GM23338 (cell line): ENCODE measurements around the gene KLF1. TPM values are rescaled to one million over a fixed set of nuclear protein-coding genes. Genes with fewer than 3 reads are reported as not detected.

Experiments
- ATAC-seq: fragments of 200-7000 bp; cut with Tn5 transposase; 3 replicates; pipeline ENCODE4 v1.9.1; 2020
- DNase-seq: peaks from one replicate; pipeline ENCODE4 v3.0.0-alpha.2; 2015; ENCODE audit warnings: low spot score
- H2AFZ ChIP-seq: fragments of 200-600 bp; sonication (generic); 2 replicates; pipeline ENCODE4 v1.8.0; 2016; ENCODE audit warnings: antibody characterized with exemption, mild to moderate bottlenecking, moderate library complexity
- H3F3A ChIP-seq: fragments of 200-600 bp; sonication (generic); replicated peaks from 2 replicates; pipeline ENCODE4 v1.8.0; 2017; ENCODE audit warnings: antibody characterized with exemption, mixed run types, low read depth
- H3K27ac ChIP-seq: fragments of 200-600 bp; sonication (generic); 2 replicates; pipeline ENCODE4 v1.6.1; 2016; ENCODE audit warnings: low read depth
- H3K27me3 ChIP-seq: fragments of 200-600 bp; sonication (generic); 2 replicates; pipeline ENCODE4 v1.8.0; 2016; ENCODE audit warnings: mild to moderate bottlenecking, mixed run types, moderate library complexity; ENCODE audit not compliant: insufficient read depth
- H3K36me3 ChIP-seq: fragments of 200-600 bp; sonication (generic); 2 replicates; pipeline ENCODE4 v1.8.0; 2016; ENCODE audit warnings: mild to moderate bottlenecking; ENCODE audit not compliant: insufficient read depth
- H3K4me1 ChIP-seq: fragments of 200-600 bp; sonication (generic); 2 replicates; pipeline ENCODE4 v1.8.0; 2016; ENCODE audit warnings: mild to moderate bottlenecking, moderate library complexity; ENCODE audit not compliant: insufficient read depth
- H3K4me2 ChIP-seq: fragments of 200-600 bp; sonication (generic); 2 replicates; pipeline ENCODE4 v1.7.1; 2017; ENCODE audit warnings: mixed run types
- H3K4me3 ChIP-seq: fragments of 200-600 bp; sonication (generic); 2 replicates; pipeline ENCODE4 v1.6.1; 2016; ENCODE audit warnings: mixed run types
- H3K79me2 ChIP-seq: fragments of 200-600 bp; sonication (generic); replicated peaks from 2 replicates; pipeline ENCODE4 v1.8.0; 2017; ENCODE audit warnings: mild to moderate bottlenecking; ENCODE audit not compliant: insufficient read depth
- H3K9me2 ChIP-seq: fragments of 200-600 bp; sonication (generic); 2 replicates; pipeline ENCODE4 v1.8.0; 2017; ENCODE audit not compliant: insufficient read depth
- H4K20me1 ChIP-seq: fragments of 200-600 bp; sonication (generic); replicated peaks from 2 replicates; pipeline ENCODE4 v1.8.0; 2017; ENCODE audit warnings: mild to moderate bottlenecking; ENCODE audit not compliant: insufficient read depth
- H3K27ac Mint-ChIP-seq: 2 replicates; pipeline ENCODE4 v1.8.0; 2020; ENCODE audit warnings: inconsistent platforms, mild to moderate bottlenecking, moderate library complexity, mixed read lengths
- H3K27me3 Mint-ChIP-seq: 3 replicates; pipeline ENCODE4 v1.8.0; 2022; ENCODE audit warnings: low read depth, mild to moderate bottlenecking, moderate library complexity, mixed read lengths, inconsistent platforms; ENCODE audit not compliant: insufficient read depth, poor library complexity
- H3K36me3 Mint-ChIP-seq: 3 replicates; pipeline ENCODE4 v1.8.0; 2021; ENCODE audit warnings: low read depth, mild to moderate bottlenecking, inconsistent platforms, moderate library complexity, mixed read lengths
- H3K4me1 Mint-ChIP-seq: 3 replicates; pipeline ENCODE4 v1.8.0; 2020; ENCODE audit warnings: mild to moderate bottlenecking, inconsistent platforms, mixed read lengths
- H3K4me3 Mint-ChIP-seq: 3 replicates; pipeline ENCODE4 v1.8.0; 2021; ENCODE audit warnings: moderate library complexity, mild to moderate bottlenecking, inconsistent platforms, mixed read lengths
- H3K9me3 Mint-ChIP-seq: 3 replicates; pipeline ENCODE4 v1.8.0; 2020; ENCODE audit warnings: moderate library complexity, mild to moderate bottlenecking, inconsistent platforms, mixed read lengths
- CREB1 ChIP-seq: fragments of 250-450 bp; sonication (Bioruptor Pico); IDR thresholded peaks from 2 replicates; pipeline ENCODE4 v1.5.0; 2020; ENCODE audit warnings: low read depth, mild to moderate bottlenecking, moderate library complexity
- ETS1 ChIP-seq: IDR thresholded peaks from 2 replicates; pipeline ENCODE4 v1.6.1; 2016; ENCODE audit warnings: antibody characterized with exemption
- EZH2 ChIP-seq: fragments of 200-600 bp; sonication (generic); IDR thresholded peaks from one replicate; pipeline ENCODE4 v1.8.0; 2017; ENCODE audit warnings: antibody characterized with exemption, mild to moderate bottlenecking, low read depth; ENCODE audit not compliant: unreplicated experiment
- EZH2phosphoT487 ChIP-seq: fragments of 200-600 bp; sonication (generic); IDR thresholded peaks from one replicate; pipeline ENCODE4 v1.8.1; 2018; ENCODE audit warnings: antibody characterized with exemption; ENCODE audit not compliant: unreplicated experiment
- JUNB ChIP-seq: IDR thresholded peaks from one replicate; pipeline ENCODE4 v1.6.1; 2016; ENCODE audit warnings: antibody characterized with exemption; ENCODE audit not compliant: unreplicated experiment
- NANOG ChIP-seq: IDR thresholded peaks from 2 replicates; pipeline ENCODE4 v1.6.1; 2016; ENCODE audit warnings: antibody characterized with exemption, borderline replicate concordance
- POLR2AphosphoS5 ChIP-seq: IDR thresholded peaks from 2 replicates; pipeline ENCODE4 v1.6.1; 2016; ENCODE audit warnings: antibody characterized with exemption, low read depth
- REST ChIP-seq: IDR thresholded peaks from one replicate; pipeline ENCODE4 v1.6.1; 2018; ENCODE audit warnings: antibody characterized with exemption; ENCODE audit not compliant: unreplicated experiment
- STAT1 ChIP-seq: IDR thresholded peaks from one replicate; pipeline ENCODE4 v1.6.1; 2016; ENCODE audit warnings: antibody characterized with exemption; ENCODE audit not compliant: unreplicated experiment
- ZNF114 ChIP-seq: fragments of 250-450 bp; sonication (Bioruptor Pico); IDR thresholded peaks from 2 replicates; pipeline ENCODE4 v1.5.0; 2020; ENCODE audit warnings: mild to moderate bottlenecking, moderate library complexity
- ZNF331 ChIP-seq: fragments of 250-450 bp; sonication (Bioruptor Pico); IDR thresholded peaks from 2 replicates; pipeline ENCODE4 v1.5.0; 2020; ENCODE audit warnings: low read depth, mild to moderate bottlenecking, moderate library complexity
- ZNF462 ChIP-seq: fragments of 250-450 bp; sonication (Bioruptor Pico); IDR thresholded peaks from 2 replicates; pipeline ENCODE4 v1.5.0; 2020; ENCODE audit warnings: mild to moderate bottlenecking, moderate library complexity
- polyA plus RNA-seq: library from polyadenylated mRNA; unstranded; fragments of >200 nt; fragmentation: Nextera tagmentation; extraction: Ambion mirVana; gene quantifications from 2 replicates; pipeline ENCODE4 v1.2.1, GENCODE V29; 2016
- total RNA-seq: library from RNA; depleted of rRNA; stranded (reverse); fragments of >200 nt; shearing (Covaris generic); gene quantifications from 2 replicates; pipeline ENCODE4 v1.2.3, GENCODE V29; 2014
- TF ChIP-seq, protein P1 (sequence below), 2 experiments: fragments of 200-600 bp in 1 of 2; sonication (generic) in 1 of 2; conservative IDR thresholded peaks; 2 replicates each; pipeline versions ENCODE4 v1.5.1 to v1.6.1; 2016 to 2017; ENCODE audit warnings: antibody characterized with exemption in 2 of 2, low read depth in 2 of 2, mild to moderate bottlenecking in 2 of 2, moderate library complexity in 1 of 2

KLF1 gene
- total and polyA plus RNA-seq, 2 experiments from 2014 or later, result 0.74 to 1.1 TPM

- Histone ChIP-seq H2AFZ (no peak overlapping the region), H3K4me1 (peaks cover 2% of the 10 kb centered on the region; the same call in 1 of the 2 replicates), H3K27me3 (no peaks in the 10 kb centered on the region), H3F3A (peaks cover 14% of the 10 kb centered on the region), H3K27ac (no peak overlapping the region), H3K36me3 (no peaks in the 10 kb centered on the region), H3K9me2 (no peaks in the 10 kb centered on the region), H3K79me2 (no peaks in the 10 kb centered on the region), H3K4me3 (no peak overlapping the region), H4K20me1 (no peaks in the 10 kb centered on the region; the same call in 1 of the 2 replicates), H3K4me2 (no peak overlapping the region)
- no peak for ATAC-seq
- H3K27ac Mint-ChIP-seq, result no peak overlapping the region
- peaks cover 53% of the 10 kb centered on the region for H3K36me3 Mint-ChIP-seq
- H3K4me3 Mint-ChIP-seq, result no peak overlapping the region
- H3K9me3 Mint-ChIP-seq, result peaks cover 13% of the 10 kb centered on the region
- peaks cover 8% of the 10 kb centered on the region for H3K27me3 Mint-ChIP-seq
- peak; percentile 54 for DNase-seq
- peaks cover under 1% of the 10 kb centered on the region for H3K4me1 Mint-ChIP-seq
- TF ChIP-seq REST (no peak), EZH2phosphoT487 (no peak), ZNF114 (CRISPR knock-in tag) (no peak), EZH2 (no peak), JUNB (no peak), ZNF331 (CRISPR knock-in tag) (no peak), ETS1 (no peak), POLR2AphosphoS5 (no peak), CREB1 (CRISPR knock-in tag) (no peak), NANOG (no peak), STAT1 (no peak), ZNF462 (CRISPR knock-in tag) (no peak)
- TF ChIP-seq, protein P1, sequence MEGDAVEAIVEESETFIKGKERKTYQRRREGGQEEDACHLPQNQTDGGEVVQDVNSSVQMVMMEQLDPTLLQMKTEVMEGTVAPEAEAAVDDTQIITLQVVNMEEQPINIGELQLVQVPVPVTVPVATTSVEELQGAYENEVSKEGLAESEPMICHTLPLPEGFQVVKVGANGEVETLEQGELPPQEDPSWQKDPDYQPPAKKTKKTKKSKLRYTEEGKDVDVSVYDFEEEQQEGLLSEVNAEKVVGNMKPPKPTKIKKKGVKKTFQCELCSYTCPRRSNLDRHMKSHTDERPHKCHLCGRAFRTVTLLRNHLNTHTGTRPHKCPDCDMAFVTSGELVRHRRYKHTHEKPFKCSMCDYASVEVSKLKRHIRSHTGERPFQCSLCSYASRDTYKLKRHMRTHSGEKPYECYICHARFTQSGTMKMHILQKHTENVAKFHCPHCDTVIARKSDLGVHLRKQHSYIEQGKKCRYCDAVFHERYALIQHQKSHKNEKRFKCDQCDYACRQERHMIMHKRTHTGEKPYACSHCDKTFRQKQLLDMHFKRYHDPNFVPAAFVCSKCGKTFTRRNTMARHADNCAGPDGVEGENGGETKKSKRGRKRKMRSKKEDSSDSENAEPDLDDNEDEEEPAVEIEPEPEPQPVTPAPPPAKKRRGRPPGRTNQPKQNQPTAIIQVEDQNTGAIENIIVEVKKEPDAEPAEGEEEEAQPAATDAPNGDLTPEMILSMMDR (conservative IDR thresholded peaks at IDR 0.05; ENCODE audit: low read depth in 2 of 2), result no peak
These were observed 14.7 kb downstream of the KLF1 start for GRCh38 chr19:12872255-12872654.
